HG02981 (cell line): ENCODE results near the gene MBNL2.
"Not testable (repeated sequence)": the region's sequence is repeated elsewhere in the genome, so short reads cannot be mapped to it uniquely, and the experiment has no call there.

Experiments used
- ATAC-seq: cut with Tn5 transposase; IDR thresholded peaks from one replicate; pipeline ENCODE4 v1.9.1; 2021; ENCODE audit warnings: mild to moderate bottlenecking, moderate library complexity; ENCODE audit not compliant: unreplicated experiment

Gene MBNL2

DNA sequence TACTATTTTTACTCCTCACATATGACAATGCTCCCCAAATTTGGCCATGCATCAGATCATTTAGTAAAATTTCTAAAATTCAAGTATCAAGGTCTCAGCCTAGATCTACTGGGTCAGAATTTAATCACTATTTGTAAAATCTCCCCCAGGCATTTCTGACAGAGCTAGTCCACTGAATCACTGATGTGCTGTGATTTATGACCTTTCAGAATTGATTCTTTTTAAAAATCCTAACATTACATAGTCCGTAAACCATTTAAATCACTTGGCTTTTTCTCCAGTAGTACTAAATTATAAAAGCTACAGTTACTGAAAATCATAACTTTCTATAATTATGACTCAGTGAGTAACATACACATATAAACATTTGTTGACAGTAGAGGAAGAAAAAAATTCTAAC is 119.0 kb downstream of the MBNL2 start:
- ATAC-seq: no peak

DNA sequence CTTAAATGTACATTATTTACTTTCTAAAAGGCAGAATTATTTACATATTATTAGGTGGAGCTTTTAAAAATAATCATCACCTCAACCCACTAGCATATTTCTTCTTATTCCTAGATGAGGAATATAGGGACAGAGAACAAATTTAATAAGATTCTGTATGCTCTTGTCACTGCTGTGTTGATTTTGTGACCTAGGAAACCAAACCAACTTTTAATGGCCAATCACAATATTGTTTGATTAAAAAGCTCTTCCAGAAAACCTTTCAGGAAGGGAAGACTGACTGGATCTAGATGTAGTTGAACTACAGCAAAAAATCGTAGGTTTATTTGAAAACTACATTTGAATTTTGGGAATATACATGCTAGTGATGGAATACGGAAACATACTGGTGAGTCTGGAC is 120.0 kb downstream of the MBNL2 start:
- ATAC-seq: no peak

DNA sequence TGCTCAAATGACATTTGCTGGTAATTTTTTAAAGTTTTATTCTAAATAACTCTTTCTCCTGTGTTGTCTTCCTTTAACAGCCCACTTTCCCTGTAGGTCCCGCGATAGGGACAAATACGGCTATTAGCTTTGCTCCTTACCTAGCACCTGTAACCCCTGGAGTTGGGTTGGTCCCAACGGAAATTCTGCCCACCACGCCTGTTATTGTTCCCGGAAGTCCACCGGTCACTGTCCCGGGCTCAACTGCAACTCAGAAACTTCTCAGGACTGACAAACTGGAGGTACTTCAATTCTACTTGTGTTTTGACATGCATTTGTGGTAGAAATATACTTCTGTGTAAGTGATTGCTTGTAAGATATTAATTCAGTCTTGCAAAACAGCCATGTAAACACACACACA is 120.8 kb downstream of the MBNL2 start:
- ATAC-seq: no peak

DNA sequence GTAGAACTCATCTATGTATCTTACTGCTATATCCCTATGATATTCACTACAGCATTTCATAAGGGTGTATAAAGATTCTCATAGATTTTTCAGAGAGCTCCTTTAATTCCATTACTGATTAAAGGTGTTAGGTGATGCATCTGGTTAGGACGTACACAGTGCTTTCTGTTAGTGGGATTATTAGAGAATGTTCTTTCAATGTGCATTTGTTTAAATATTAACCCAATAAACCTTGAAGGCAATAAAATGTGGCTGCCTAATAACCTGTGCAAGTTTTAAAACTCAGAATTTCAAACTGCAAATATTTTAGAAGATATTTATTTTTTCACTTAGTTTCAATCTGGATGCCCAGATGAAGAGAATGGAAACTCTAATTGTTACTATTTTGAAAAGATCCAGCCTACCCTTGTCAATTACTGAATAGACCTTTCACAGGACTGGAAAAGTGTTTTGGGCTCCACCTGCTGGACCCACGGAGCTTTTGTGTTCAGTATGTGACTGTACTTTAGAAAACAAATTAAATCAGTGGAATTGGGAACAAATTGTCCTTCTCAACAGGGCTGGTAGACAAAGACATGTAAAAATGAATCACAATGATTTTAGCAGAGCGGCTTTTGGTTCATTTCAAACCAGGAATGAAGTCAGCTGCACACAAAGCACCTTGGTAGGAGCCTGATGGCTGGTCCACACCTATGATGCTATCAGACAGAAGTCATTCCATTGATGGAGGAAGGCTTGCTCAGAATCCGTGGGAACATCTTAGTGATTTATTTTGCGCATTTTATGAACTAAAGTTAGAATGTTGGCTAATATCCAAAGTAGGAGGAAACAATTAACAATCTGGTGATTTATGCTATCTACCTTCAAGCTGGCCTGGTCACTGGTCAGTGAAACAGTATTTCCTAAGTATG is 122.4 kb downstream of the MBNL2 start:
- ATAC-seq: peak; percentile 64

DNA sequence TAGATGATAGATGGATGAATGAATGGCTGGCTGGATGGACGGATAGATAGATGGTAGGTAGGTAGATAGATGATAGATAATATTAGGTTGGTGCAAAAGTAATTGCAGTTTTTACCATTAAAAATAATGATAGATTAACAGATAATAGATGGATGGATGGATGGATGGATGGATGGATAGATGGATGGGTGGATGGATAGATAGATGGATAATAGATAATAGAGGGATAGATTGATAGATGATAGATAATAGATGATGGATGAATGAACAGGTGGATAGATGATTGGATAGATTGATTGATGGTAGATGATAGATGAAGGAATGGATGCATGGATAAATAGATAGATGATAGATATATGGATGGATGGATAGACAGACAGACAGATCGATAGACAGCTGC is 124.0 kb downstream of the MBNL2 start:
- ATAC-seq: no peak

DNA sequence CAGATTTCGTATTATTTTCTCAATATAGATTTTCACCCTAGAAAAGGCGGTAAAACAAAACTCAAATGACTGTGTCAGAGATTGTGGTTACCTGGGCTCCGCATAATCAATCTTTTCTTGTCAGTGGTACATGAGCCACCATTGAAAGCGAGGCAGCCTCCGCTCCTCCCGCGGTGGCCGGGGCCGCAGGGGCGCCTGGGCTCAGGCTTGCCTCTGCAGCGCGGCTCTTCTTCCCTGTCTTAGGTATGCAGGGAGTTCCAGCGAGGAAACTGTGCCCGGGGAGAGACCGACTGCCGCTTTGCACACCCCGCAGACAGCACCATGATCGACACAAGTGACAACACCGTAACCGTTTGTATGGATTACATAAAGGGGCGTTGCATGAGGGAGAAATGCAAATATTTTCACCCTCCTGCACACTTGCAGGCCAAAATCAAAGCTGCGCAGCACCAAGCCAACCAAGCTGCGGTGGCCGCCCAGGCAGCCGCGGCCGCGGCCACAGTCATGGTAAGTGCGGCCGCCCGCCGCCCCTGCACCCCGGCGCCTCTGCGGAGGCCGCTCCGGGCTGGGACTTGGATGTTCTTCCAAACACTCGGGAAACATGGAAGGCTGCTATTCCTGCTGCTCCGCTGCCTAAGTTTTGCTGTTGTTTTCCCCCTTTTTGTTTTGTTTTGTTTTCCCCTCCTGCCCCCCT is 124.6 kb downstream of the MBNL2 start:
- no peak for ATAC-seq

DNA sequence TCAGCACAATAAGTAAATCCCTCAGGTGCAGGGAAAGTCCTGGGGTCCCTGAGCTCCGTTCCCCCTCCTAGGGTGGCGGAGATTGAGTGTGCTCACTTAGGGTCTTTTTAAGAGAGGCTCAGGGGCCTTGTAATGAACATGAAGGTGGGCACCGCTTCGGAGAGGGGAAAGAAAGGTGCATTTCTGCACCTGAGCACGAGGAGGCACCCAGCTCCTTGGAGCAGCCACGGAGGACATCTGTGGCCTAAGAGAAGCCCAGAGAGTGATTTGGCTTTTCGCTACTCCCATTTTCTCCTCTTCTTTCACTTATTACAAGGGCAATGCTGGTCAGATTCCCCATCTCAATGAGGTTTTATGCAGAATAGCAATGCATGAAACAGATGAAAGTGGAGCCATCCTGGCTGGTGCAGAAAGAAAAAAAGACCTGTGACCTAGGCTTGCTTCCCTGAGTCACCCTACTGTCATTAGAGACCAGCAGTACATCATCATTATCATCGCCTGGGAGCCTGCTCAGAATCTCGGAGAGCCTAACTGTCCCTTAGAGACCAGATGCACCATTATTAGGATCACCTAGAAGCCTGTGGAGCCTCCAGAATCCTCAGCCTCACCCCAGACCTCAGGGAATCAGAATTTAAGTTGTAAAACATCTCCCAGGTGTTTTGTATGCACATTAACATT is 125.3 kb downstream of the MBNL2 start:
- no peak for ATAC-seq

DNA sequence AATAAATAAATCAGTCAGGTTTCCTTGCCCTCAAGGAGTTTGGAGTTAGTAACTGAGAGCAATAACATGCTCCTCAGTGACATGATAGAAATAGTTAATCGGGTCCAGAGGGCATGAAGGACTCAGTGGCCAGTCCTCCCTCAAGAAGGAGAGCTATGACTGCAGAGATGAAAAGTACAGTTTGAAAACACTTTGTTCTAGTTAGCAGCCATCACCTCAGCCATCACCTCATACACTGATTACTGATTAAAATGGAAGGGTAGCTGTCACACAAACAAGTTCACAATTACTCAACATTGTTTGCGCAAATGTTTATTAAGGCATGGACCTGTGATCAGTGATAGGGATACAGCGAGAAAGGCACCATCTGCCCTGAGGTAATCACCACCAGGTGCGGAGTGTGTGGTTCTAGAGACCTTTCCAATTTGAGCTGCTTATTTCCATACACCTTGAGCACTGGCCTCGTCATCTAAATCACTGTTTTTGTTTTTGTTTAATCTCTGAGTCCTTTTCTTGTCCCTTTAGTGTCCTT is 126.5 kb downstream of the MBNL2 start:
- ATAC-seq: no peak

DNA sequence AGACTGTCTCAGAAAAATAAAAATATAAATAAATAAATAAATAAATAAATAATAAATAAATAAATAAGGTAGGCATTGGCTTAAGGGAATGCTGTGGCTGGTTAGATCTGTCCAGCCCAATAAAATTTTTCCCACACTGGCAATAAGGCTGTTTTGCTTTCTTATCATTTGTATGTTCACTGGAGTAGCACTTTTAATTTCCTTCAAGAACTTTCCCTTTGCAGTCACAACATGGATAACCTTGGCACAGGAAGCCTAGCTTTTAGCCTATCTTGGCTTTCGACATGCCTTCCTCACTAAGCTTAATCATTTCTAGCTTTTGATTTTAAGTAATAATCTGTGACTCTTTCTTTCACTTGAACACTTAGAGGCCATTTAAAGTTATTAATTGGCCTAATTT is 129.9 kb downstream of the MBNL2 start:
- ATAC-seq: not testable (repeated sequence)

DNA sequence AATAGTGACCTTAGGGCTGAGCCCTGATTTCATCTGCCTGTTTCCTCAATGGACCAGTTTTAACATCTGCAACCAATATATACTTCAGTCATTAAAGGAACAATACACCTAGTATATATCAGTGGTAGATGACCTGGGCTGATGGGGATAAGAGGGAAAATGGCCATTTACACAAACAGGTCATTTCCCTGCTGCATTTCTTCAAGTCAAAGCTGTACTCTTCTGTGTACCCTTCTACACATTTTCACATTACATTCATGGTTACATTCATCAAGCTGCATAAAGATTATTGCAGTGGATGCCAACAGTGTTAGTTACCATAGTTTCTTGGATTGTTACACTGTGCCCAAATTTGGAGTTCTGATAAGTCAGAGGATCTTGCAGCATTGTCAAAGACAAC is 130.7 kb downstream of the MBNL2 start:
- ATAC-seq: no peak

DNA sequence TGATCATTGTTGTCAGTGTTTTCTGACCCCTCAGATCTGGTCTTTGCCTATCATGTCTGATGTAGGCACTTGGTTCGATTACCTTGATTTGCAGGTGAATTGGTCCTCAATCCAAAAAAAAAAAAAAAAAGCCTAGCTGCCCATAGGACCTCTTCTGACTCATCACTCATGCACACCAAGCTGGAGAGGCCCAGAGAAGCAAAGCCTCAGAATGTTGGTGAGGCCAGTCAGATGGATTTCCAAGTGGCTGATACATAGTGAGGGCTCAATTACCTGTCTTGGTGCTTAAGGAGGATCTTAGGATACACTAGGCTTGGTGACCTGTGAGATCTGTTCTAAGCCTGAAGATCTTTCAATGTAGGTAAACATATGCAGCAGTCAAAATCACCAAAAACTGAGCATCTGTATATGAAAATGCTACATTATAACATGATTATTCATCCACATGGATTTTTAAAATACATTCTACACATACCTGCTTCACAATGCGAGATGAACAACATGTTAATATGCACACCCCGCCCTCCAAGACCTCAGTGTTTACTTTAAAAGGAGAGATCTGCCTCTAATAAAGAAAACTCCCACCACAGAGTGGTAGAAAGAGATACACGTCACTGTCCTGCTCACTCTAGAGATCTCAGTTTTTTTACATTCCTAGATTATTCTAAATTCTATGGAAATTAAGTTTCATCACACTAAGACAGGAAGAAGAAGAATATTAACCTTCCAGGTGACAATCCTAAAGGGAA is 132.0 kb downstream of the MBNL2 start:
- no peak for ATAC-seq

DNA sequence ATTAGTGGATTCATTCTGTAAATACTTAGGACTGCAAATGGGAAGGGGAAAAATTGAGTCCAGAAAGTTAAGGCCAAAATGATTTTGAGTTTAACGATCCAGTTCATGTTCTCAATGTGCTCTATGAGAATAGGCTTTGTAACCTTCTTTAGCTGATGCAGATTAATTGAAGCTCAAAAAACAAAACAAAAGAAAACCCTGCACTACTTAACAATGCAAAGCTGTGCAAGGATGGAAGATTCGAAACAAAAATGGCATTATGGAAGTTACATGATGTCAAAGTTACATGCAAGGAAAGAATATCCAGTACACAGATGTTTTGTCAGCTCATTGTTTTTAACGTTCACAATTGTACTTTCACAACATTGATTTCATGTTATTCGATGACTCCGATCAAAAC is 132.7 kb downstream of the MBNL2 start:
- no peak for ATAC-seq

DNA sequence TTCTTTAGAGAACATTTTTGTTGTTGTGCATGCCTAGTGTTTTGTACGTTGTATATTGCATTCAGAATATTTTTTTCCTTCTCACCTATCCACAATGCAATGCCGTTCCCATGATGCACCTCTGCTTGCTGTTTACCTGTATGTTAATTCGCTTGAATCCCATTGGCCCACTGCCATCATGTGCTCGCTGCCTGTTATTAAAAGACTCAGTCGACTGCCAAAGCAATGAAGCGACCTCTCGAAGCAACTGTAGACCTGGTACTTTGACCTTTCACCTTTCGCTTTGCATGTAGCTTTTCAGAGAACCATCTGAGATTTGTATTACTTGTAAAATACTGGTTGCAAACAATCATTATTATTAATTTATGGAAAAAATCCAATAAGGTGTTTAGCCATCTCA is 134.5 kb downstream of the MBNL2 start:
- ATAC-seq: no peak

DNA sequence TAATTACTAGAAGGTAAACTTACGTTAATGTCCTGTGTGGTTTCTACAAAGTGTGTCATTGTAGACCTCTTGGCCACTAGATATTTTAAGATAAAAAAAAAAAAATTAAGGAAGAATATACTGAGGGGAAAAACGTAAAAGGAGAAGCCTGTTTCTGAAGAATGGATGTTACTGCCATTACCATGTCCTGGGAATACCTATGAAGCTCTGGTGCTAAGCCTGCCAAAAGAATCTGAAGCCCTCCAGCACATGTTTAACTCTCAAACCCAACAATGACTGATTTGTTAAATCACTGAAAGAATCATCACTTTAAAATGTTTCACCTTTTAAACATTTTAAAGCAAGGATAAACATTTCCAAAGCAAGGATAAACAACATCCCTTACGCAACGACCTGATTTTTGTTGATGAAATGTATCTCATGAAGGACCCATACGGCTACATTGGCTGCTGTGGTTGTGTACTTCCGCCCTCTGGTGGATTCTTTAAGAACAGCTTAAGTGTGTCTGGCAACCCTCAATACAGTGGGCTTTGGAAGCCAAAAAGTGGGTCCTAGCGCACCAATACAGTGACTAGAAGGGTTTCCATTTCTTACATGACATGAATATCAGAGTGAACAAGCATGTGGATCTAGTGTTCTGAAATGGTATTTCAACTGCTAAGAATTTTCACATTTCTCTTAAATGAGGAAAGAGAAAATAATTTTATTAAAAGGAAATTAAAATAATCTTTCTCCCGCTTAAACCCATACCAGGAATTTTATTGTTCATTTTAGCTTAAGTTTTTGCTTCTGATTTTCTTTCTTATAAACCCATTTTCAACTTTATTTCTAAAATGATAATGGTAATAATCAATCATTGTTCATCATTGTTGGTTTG is 137.3 kb downstream of the MBNL2 start:
- ATAC-seq: peak; percentile 93

DNA sequence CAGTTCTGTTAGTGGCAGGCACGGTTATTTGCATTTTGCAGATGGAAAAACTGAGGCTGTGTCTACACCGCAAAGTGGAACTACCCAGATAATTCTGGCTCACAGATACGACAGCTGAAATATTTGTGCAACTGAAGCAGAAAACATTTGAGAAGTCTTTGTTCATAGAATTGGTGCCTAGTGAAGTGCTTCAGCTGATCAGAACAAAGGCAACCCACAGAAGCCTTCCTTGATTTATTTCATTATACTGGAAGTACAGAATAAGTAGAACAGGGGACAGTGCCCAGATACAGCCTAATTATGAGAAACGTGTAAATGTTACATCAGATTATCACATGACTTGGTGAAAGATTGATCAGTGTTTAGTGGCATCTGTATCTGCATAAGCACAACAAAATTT is 138.5 kb downstream of the MBNL2 start:
- ATAC-seq: no peak

DNA sequence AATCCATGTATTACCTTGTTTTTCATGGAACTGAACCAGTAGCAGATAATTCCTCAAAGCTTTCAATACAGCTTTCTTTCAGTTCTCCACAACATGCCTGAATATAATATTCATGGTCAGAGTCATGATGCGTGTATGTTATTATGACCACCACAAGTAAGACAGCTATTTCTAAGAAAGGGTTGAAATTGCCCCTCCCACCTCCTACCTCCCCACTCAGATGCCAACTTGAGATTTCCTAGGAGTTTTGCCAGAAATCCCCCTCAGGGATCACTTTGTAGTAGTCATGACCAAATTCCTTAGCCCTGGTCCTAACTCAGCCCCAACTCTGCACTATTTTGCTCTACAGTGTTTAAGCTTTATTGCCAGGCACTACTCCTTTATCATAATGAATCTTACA is 141.9 kb downstream of the MBNL2 start:
- no peak for ATAC-seq

DNA sequence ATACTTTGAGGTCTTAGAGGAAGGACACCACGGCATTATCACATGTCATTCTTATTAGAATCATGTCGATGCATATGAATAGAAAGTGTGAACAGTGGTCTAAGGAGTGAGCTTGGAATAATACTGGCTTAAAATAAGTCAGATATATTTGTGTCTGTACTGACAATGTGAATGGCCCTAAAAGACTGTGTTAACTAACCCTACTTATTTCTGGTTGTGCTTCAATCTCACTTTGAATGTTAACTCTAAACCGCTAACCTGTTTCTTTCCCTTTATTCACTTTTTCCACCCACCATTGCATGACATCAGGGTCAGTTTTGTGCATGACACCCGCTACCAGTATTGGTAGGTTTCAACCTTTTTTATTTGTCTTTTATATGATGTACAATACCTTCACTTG is 142.7 kb downstream of the MBNL2 start:
- no peak for ATAC-seq

DNA sequence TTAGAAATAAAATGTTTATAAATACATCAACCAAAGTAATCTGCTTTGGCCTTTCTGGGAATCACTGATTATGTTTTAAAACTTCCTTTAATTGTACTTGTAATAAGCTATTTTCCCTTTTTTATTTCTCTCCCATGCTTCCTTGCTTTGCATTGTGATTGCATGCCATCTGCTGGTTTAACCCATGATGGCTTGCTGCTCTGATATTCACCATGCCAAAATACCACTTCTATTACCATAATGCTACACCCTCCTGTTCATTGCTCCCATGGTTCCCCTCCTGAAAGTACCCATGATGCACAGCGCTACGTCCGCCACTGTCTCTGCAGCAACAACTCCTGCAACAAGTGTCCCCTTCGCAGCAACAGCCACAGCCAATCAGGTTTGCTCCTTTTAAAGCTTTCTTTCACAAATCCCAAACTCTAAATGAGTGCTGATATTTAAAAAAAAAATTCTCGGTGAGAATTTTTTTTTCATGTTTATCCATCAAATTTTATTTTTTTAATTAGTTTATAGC is 144.1 kb downstream of the MBNL2 start:
- ATAC-seq: no peak

DNA sequence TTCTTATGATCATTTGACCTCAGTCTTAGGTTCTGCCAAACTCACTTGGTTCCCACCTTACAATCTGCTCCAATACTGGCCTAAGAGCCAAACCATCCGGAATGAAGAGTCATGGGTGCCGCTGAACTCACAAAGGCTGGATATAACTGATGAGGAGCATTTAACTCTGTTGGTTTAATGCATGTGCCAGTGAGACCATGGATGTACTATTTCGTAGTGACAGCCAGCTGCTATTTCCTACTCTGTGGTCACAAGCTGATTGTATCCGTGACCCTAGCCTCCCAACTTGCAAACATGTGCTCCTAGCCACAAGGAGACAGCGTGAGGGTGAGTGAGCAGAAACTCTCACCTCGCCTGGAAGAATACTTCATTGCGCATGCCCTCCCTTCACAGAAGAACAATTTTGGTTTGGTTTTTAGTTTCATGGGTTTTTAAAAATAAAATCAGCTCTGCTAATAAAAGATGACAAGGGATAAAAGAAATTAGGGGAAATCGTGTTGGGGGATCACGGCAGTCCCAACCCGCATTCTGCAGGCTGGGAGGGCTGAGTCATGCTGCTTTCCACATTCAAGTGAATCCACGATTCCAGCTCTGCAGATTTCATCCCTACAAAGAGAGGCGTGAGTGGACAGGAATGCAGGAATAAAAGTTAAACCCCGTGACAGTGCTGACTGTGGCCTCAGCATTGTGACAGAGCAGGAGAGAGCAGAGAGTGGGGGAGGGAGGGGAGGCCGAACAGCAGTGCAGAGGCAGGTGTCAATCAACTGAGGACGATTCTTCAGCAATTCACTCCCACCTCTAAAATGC is 145.1 kb downstream of the MBNL2 start:
- no peak for ATAC-seq
